HG03159 (cell line): Measurements from ENCODE around the gene ABLIM2.

Experiments used
- ATAC-seq: cut with Tn5 transposase; IDR thresholded peaks from one replicate; pipeline ENCODE4 v1.9.1; 2021; ENCODE audit warnings: mild to moderate bottlenecking, moderate library complexity; ENCODE audit not compliant: unreplicated experiment

Gene ABLIM2

GRCh38 chr4:8073206-8073863 lies 85.3 kb downstream of the ABLIM2 start:
- no peak for ATAC-seq

GRCh38 chr4:8072235-8072968 lies 86.2 kb downstream of the ABLIM2 start:
- ATAC-seq, result no peak

GRCh38 chr4:8071766-8072165 lies 86.8 kb downstream of the ABLIM2 start:
- ATAC-seq, result no peak

GRCh38 chr4:8070736-8071718 lies 87.6 kb downstream of the ABLIM2 start:
- ATAC-seq, result no peak

GRCh38 chr4:8069102-8069752 lies 89.4 kb downstream of the ABLIM2 start:
- no peak for ATAC-seq

- ATAC-seq, result no peak
Measured at GRCh38 chr4:8067945-8068896, 90.4 kb downstream of the ABLIM2 start.

GRCh38 chr4:8067274-8067936 lies 91.2 kb downstream of the ABLIM2 start:
- no peak for ATAC-seq

- no peak for ATAC-seq
Measured at GRCh38 chr4:8066336-8066931, 92.2 kb downstream of the ABLIM2 start.

- ATAC-seq, result no peak
Measured at GRCh38 chr4:8063974-8064563, 94.5 kb downstream of the ABLIM2 start.

- ATAC-seq, result no peak
Measured at GRCh38 chr4:8061573-8061972, 97.0 kb downstream of the ABLIM2 start.

- no peak for ATAC-seq
Measured at GRCh38 chr4:8061145-8061544, 97.5 kb downstream of the ABLIM2 start.

GRCh38 chr4:8060632-8061031 lies 98.0 kb downstream of the ABLIM2 start:
- ATAC-seq, result no peak

- no peak for ATAC-seq
Measured at GRCh38 chr4:8058031-8058479, 100.6 kb downstream of the ABLIM2 start.

GRCh38 chr4:8055206-8055605 lies 103.4 kb downstream of the ABLIM2 start:
- ATAC-seq, result no peak

GRCh38 chr4:8053688-8054449 lies 104.7 kb downstream of the ABLIM2 start:
- no peak for ATAC-seq

GRCh38 chr4:8052160-8052691 lies 106.4 kb downstream of the ABLIM2 start:
- no peak for ATAC-seq

- ATAC-seq, result no peak
Measured at GRCh38 chr4:8051644-8052043, 107.0 kb downstream of the ABLIM2 start.
